ENCODE data around the gene SLC35F1. TPM values are rescaled to one million over a fixed set of nuclear protein-coding genes. Genes with fewer than 3 reads are reported as not detected.

SLC35F1 gene
- polyA plus RNA-seq, 2 of the 4 experiments (the other 2 are of a cell fraction): 0.01 TPM; not detected in 1

DNA sequence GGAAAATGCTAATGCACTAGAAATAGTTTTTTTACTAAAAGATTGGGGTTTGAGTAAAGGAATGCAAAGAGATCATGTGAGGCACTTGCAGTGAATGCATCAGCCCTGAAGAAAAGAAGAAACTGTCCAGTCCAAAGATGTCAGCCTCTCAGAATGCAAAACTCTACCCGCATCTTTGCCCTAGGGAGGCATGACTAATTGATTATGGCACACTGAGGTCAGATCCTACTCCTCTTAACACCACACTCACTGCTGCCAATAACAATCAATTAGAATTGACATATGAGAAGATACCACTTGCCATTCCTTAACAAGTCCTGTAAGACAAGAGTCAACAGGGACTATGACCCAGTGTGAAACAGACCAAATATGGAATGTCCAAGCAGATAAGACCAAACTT is 378.7 kb downstream of the SLC35F1 start:
- Histone ChIP-seq H3K27ac (no peak overlapping the region), H3K4me1 (no peaks in the 10 kb centered on the region), H3K4me2 (no peak overlapping the region), H3K9me3 (no peaks in the 10 kb centered on the region), H3K4me3 (no peak overlapping the region)
- ATAC-seq (no peak), DNase-seq (ENCODE audit: low read depth in 1 of 2, low spot score in 1 of 2) (no peak), FAIRE-seq (no peak)
- TF ChIP-seq TP53 (CRISPR knock-in tag; IDR thresholded peaks at IDR 0.05): no peak
- TF ChIP-seq, protein P1, sequence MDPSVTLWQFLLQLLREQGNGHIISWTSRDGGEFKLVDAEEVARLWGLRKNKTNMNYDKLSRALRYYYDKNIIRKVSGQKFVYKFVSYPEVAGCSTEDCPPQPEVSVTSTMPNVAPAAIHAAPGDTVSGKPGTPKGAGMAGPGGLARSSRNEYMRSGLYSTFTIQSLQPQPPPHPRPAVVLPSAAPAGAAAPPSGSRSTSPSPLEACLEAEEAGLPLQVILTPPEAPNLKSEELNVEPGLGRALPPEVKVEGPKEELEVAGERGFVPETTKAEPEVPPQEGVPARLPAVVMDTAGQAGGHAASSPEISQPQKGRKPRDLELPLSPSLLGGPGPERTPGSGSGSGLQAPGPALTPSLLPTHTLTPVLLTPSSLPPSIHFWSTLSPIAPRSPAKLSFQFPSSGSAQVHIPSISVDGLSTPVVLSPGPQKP (IDR thresholded peaks at IDR 0.05; ENCODE audit: low read depth, low read length): no peak
- no peak for TF ChIP-seq HEYL (CRISPR knock-in tag; IDR thresholded peaks at IDR 0.05)
- no peak for TF ChIP-seq ZSCAN20 (CRISPR knock-in tag; IDR thresholded peaks at IDR 0.05)
- TF ChIP-seq, protein P2, sequence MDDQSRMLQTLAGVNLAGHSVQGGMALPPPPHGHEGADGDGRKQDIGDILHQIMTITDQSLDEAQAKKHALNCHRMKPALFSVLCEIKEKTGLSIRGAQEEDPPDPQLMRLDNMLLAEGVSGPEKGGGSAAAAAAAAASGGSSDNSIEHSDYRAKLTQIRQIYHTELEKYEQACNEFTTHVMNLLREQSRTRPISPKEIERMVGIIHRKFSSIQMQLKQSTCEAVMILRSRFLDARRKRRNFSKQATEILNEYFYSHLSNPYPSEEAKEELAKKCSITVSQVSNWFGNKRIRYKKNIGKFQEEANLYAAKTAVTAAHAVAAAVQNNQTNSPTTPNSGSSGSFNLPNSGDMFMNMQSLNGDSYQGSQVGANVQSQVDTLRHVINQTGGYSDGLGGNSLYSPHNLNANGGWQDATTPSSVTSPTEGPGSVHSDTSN (IDR thresholded peaks at IDR 0.05): no peak
- TF ChIP-seq CBX8 (IDR thresholded peaks at IDR 0.05): no peak
- TF ChIP-seq, protein P3, sequence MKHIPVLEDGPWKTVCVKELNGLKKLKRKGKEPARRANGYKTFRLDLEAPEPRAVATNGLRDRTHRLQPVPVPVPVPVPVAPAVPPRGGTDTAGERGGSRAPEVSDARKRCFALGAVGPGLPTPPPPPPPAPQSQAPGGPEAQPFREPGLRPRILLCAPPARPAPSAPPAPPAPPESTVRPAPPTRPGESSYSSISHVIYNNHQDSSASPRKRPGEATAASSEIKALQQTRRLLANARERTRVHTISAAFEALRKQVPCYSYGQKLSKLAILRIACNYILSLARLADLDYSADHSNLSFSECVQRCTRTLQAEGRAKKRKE (CRISPR knock-in tag; IDR thresholded peaks at IDR 0.05; ENCODE audit: low read depth): no peak
- TF ChIP-seq NFE2L2 (conservative IDR thresholded peaks at IDR 0.05; ENCODE audit: low read length): no peak
- TF ChIP-seq RFX5 (IDR thresholded peaks at IDR 0.05): no peak
- no peak for TF ChIP-seq CHD4 (IDR thresholded peaks at IDR 0.05; ENCODE audit: borderline replicate concordance)
- TF ChIP-seq CHD2 (IDR thresholded peaks at IDR 0.05; ENCODE audit: low read length, partially characterized antibody): no peak
- TF ChIP-seq SREBF2 (IDR thresholded peaks at IDR 0.05): no peak
- no peak for TF ChIP-seq EHF (CRISPR knock-in tag; IDR thresholded peaks at IDR 0.05)
- no peak for TF ChIP-seq JUN (IDR thresholded peaks at IDR 0.05)
- no peak for TF ChIP-seq POLR2AphosphoS2 (conservative IDR thresholded peaks at IDR 0.05; ENCODE audit: low read length)
- no peak for TF ChIP-seq RCOR1 (IDR thresholded peaks at IDR 0.05; ENCODE audit: low read depth, low read length)
- no peak for TF ChIP-seq RARB (CRISPR knock-in tag; IDR thresholded peaks at IDR 0.05)
- TF ChIP-seq HOXA7 (CRISPR knock-in tag; IDR thresholded peaks at IDR 0.05): no peak
- TF ChIP-seq KDM5A (IDR thresholded peaks at IDR 0.05): no peak
- ChIA-PET CTCF (interaction anchor here (0.7 to 3.2 kb wide), 10 partner anchors 10 to 515 kb away, joined by 3 to 13 read pairs (median 3); no protein-coding TSS in a partner anchor), POLR2A (no interaction called here)
- WGBS (ENCODE audit: missing lambda C conversion rate): 100% methylated on average over 1 of the region's 1 CpG

DNA sequence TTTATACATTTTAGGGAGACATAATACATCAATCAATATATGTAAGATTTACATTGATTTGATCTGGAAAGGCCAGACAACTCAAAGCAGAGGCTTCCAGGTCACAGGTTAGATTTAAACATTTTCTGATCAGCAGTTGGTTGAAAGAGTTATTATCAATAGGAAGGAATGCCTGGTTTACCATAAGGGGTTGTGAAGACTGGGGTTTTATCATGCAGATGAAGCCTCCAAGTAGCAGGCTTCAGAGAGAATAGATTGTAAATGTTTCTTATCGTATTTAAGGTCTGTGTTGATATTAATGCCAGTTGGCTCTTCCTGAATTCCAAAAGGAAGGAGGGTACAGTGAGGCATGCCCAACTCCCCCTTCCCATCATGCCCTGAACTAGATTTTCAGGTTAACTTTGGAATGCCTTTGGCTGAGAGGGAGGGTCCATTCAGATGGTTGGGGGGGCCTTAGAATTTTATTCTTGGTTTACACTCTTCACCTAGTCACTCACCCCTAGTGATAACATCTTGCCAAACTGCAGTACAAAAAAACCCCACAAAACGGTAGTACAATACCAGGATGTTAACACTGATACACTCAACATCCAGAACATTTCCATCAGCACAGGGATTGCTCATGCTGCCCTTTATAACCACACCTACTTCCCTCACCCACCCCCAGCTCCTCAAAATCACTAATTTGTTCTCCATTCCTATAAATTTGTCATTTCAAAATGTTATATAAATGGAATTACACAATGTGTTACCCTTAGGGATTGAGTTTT is 381.5 kb downstream of the SLC35F1 start:
- no peak for DNase-seq (ENCODE audit: low read depth in 1 of 2, low spot score in 1 of 2)
- Histone ChIP-seq H3K9me3 (no peaks in the 10 kb centered on the region), H3K4me2 (no peak overlapping the region), H3K4me3 (no peak overlapping the region), H3K27ac (no peak overlapping the region), H3K4me1 (no peaks in the 10 kb centered on the region)
- ChIA-PET POLR2A (no interaction called here), CTCF (no interaction called here)
- no peak for FAIRE-seq
- no peak for ATAC-seq
- 7% methylated on average over 2 of the region's 2 CpGs for WGBS (ENCODE audit: missing lambda C conversion rate)
- TF ChIP-seq, protein P4, sequence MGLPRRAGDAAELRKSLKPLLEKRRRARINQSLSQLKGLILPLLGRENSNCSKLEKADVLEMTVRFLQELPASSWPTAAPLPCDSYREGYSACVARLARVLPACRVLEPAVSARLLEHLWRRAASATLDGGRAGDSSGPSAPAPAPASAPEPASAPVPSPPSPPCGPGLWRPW (IDR thresholded peaks at IDR 0.05): no peak
- TF ChIP-seq HOXB13 (CRISPR knock-in tag; IDR thresholded peaks at IDR 0.05; ENCODE audit: low read depth) (no peak), PHF8 (IDR thresholded peaks at IDR 0.05; ENCODE audit: borderline replicate concordance, low read depth) (no peak), CBX8 (IDR thresholded peaks at IDR 0.05) (no peak), TFCP2L1 (CRISPR knock-in tag; IDR thresholded peaks at IDR 0.05) (no peak)
